A204.1 (cell line): Measurements from ENCODE around the gene CEP68.
"Not testable (repeated sequence)": the region's sequence is repeated elsewhere in the genome, so short reads cannot be mapped to it uniquely, and the experiment has no call there.

Experiments
- FAIRE-seq: peaks from 2 replicates; lab custom pipeline; 2012; peaks lifted over from hg19 to GRCh38; lab: Jason Lieb, UNC

Gene CEP68

GRCh38 chr2:65056215-65057053 is at the start of gene CEP68:
Gene CEP68 (plus strand): TSS chr2:65056416. CDS start chr2:65069445, 13,029 bp downstream.
- FAIRE-seq, result peak; percentile 95

GRCh38 chr2:65013776-65014175 is 42.4 kb upstream of the CEP68 start:
- no peak for FAIRE-seq

- FAIRE-seq, result no peak
Measured at GRCh38 chr2:65015731-65016130, 40.5 kb upstream of the CEP68 start.

- FAIRE-seq, result no peak
Measured at GRCh38 chr2:65016789-65017188, 39.4 kb upstream of the CEP68 start.

GRCh38 chr2:65017335-65017734 is 38.9 kb upstream of the CEP68 start:
- no peak for FAIRE-seq

- no peak for FAIRE-seq
Measured at GRCh38 chr2:65018141-65018582, 38.1 kb upstream of the CEP68 start.

GRCh38 chr2:65019010-65019409 is 37.2 kb upstream of the CEP68 start:
- no peak for FAIRE-seq

GRCh38 chr2:65019675-65020195 is 36.5 kb upstream of the CEP68 start:
- no peak for FAIRE-seq

GRCh38 chr2:65020251-65020650 is 36.0 kb upstream of the CEP68 start:
- FAIRE-seq, result not testable (repeated sequence)

GRCh38 chr2:65020943-65021528 is 35.2 kb upstream of the CEP68 start:
- no peak for FAIRE-seq

GRCh38 chr2:65021709-65022108 is 34.5 kb upstream of the CEP68 start:
- no peak for FAIRE-seq

- FAIRE-seq, result no peak
Measured at GRCh38 chr2:65022189-65022588, 34.0 kb upstream of the CEP68 start.

- no peak for FAIRE-seq
Measured at GRCh38 chr2:65023742-65024141, 32.5 kb upstream of the CEP68 start.

GRCh38 chr2:65024149-65024829 is 31.9 kb upstream of the CEP68 start:
- FAIRE-seq, result no peak

- FAIRE-seq, result no peak
Measured at GRCh38 chr2:65025453-65026123, 30.6 kb upstream of the CEP68 start.

GRCh38 chr2:65026154-65026553 is 30.1 kb upstream of the CEP68 start:
- no peak for FAIRE-seq

GRCh38 chr2:65026704-65027464 is 29.3 kb upstream of the CEP68 start:
- no peak for FAIRE-seq

GRCh38 chr2:65027616-65028244 is 28.5 kb upstream of the CEP68 start:
- no peak for FAIRE-seq

GRCh38 chr2:65030476-65031332 is 25.5 kb upstream of the CEP68 start:
- no peak for FAIRE-seq
